Measurements from ENCODE around the gene STON2. TPM values are rescaled to one million over a fixed set of nuclear protein-coding genes. Genes with fewer than 3 reads are reported as not detected.
"Not testable (repeated sequence)": the region's sequence is repeated elsewhere in the genome, so short reads cannot be mapped to it uniquely, and the experiment has no call there.

The STON2 gene
- total and polyA plus RNA-seq, 2 experiments from 2014 or later, result 5.0 to 22.7 TPM

GRCh38 chr14:81385419-81385818 lies 14.7 kb downstream of the STON2 start:
- H3K4me3 ChIP-seq, result no peak overlapping the region
- no peaks in the 10 kb centered on the region for H3K4me1 ChIP-seq (ENCODE audit: insufficient read depth)
- no peaks in the 10 kb centered on the region for H4K20me1 ChIP-seq (ENCODE audit: insufficient read depth, poor library complexity, severe bottlenecking)
- no peaks in the 10 kb centered on the region for H3K9me2 ChIP-seq (replicated peaks; ENCODE audit: insufficient read depth)
- no peak for DNase-seq (ENCODE audit: low spot score)
- no peaks in the 10 kb centered on the region for H3K27me3 ChIP-seq
- H3K79me2 ChIP-seq, result no peaks in the 10 kb centered on the region
- H2AFZ ChIP-seq, result no peak overlapping the region
- H3K27ac ChIP-seq, result no peak overlapping the region
- TF ChIP-seq EZH2 (IDR thresholded peaks at IDR 0.05; ENCODE audit: borderline replicate concordance), result no peak
- TF ChIP-seq EZH2phosphoT487 (IDR thresholded peaks at IDR 0.05; ENCODE audit: low read depth, severe bottlenecking, unreplicated experiment), result no peak
- TF ChIP-seq CTCF (IDR thresholded peaks at IDR 0.05; ENCODE audit: poor library complexity), result no peak
- no peaks in the 10 kb centered on the region for H3K36me3 ChIP-seq (replicated peaks; ENCODE audit: insufficient read depth, low read depth)
- H3K4me2 ChIP-seq, result no peak overlapping the region
- no peaks in the 10 kb centered on the region for H3K9me3 ChIP-seq (ENCODE audit: low read depth)
- WGBS (ENCODE audit: low lambda C conversion rate, missing lambda C conversion rate), result 96% methylated on average over 1 of the region's 1 CpG

- no peak overlapping the region for H3K4me3 ChIP-seq
- no peaks in the 10 kb centered on the region for H4K20me1 ChIP-seq (ENCODE audit: insufficient read depth, poor library complexity, severe bottlenecking)
- no peaks in the 10 kb centered on the region for H3K4me1 ChIP-seq (ENCODE audit: insufficient read depth)
- no peaks in the 10 kb centered on the region for H3K9me3 ChIP-seq (ENCODE audit: low read depth)
- no peaks in the 10 kb centered on the region for H3K27me3 ChIP-seq
- H3K27ac ChIP-seq, result no peak overlapping the region
- no peaks in the 10 kb centered on the region for H3K79me2 ChIP-seq
- TF ChIP-seq EZH2phosphoT487 (IDR thresholded peaks at IDR 0.05; ENCODE audit: low read depth, severe bottlenecking, unreplicated experiment) (no peak), CTCF (IDR thresholded peaks at IDR 0.05; ENCODE audit: poor library complexity) (no peak), EZH2 (IDR thresholded peaks at IDR 0.05; ENCODE audit: borderline replicate concordance) (no peak)
- H3K9me2 ChIP-seq (replicated peaks; ENCODE audit: insufficient read depth), result no peaks in the 10 kb centered on the region
- H3K4me2 ChIP-seq, result no peak overlapping the region
- no peaks in the 10 kb centered on the region for H3K36me3 ChIP-seq (replicated peaks; ENCODE audit: insufficient read depth, low read depth)
- DNase-seq (ENCODE audit: low spot score), result no peak
- WGBS (ENCODE audit: low lambda C conversion rate, missing lambda C conversion rate), result 47% methylated on average over 1 of the region's 1 CpG
- no peak overlapping the region for H2AFZ ChIP-seq
Observed at GRCh38 chr14:81384900-81385299, 15.2 kb downstream of the STON2 start.

- WGBS (ENCODE audit: low lambda C conversion rate, missing lambda C conversion rate), result 66% methylated on average over 8 of the region's 8 CpGs
Observed at GRCh38 chr14:81382517-81383225, 17.5 kb downstream of the STON2 start.

GRCh38 chr14:81380009-81380408 lies 20.1 kb downstream of the STON2 start:
- WGBS (ENCODE audit: low lambda C conversion rate, missing lambda C conversion rate), result 66% methylated on average over 2 of the region's 2 CpGs
- not testable (repeated sequence) for H3K79me2 ChIP-seq; H3K4me1 ChIP-seq (ENCODE audit: insufficient read depth); DNase-seq (ENCODE audit: low spot score); H2AFZ ChIP-seq; H3K4me2 ChIP-seq; H3K36me3 ChIP-seq (replicated peaks; ENCODE audit: insufficient read depth, low read depth); H3K9me2 ChIP-seq (replicated peaks; ENCODE audit: insufficient read depth); H4K20me1 ChIP-seq (ENCODE audit: insufficient read depth, poor library complexity, severe bottlenecking); H3K27me3 ChIP-seq; H3K9me3 ChIP-seq (ENCODE audit: low read depth); H3K4me3 ChIP-seq; H3K27ac ChIP-seq

More at GRCh38 chr14:81382517-81383225, 17.5 kb downstream of the STON2 start:
- no peak overlapping the region for H3K4me3 ChIP-seq
- H3K79me2 ChIP-seq, result no peaks in the 10 kb centered on the region
- H3K9me3 ChIP-seq (ENCODE audit: low read depth), result no peaks in the 10 kb centered on the region
- no peak for DNase-seq (ENCODE audit: low spot score)
- H2AFZ ChIP-seq, result no peak overlapping the region
- H3K4me2 ChIP-seq, result peak overlapping the region; percentile 14
- H4K20me1 ChIP-seq (ENCODE audit: insufficient read depth, poor library complexity, severe bottlenecking), result no peaks in the 10 kb centered on the region
- no peaks in the 10 kb centered on the region for H3K27me3 ChIP-seq
- H3K4me1 ChIP-seq (ENCODE audit: insufficient read depth), result no peaks in the 10 kb centered on the region
- H3K9me2 ChIP-seq (replicated peaks; ENCODE audit: insufficient read depth), result no peaks in the 10 kb centered on the region
- H3K27ac ChIP-seq, result no peak overlapping the region
- no peaks in the 10 kb centered on the region for H3K36me3 ChIP-seq (replicated peaks; ENCODE audit: insufficient read depth, low read depth)
- TF ChIP-seq EZH2 (IDR thresholded peaks at IDR 0.05; ENCODE audit: borderline replicate concordance), result no peak
- no peak for TF ChIP-seq EZH2phosphoT487 (IDR thresholded peaks at IDR 0.05; ENCODE audit: low read depth, severe bottlenecking, unreplicated experiment)
- TF ChIP-seq CTCF (IDR thresholded peaks at IDR 0.05; ENCODE audit: poor library complexity), result no peak

Data from hepatocyte (in vitro differentiated cells).